Stimulated activated CD8-positive, alpha-beta memory T cell treated with anti-CD3 and anti-CD28 coated beads, Interleukin-7, amount 100 ng/mL, for 4 hours (primary cell): ENCODE measurements around the gene DDX19B.
"Not testable (repeated sequence)": the region's sequence is repeated elsewhere in the genome, so short reads cannot be mapped to it uniquely, and the experiment has no call there.

Source experiments
- DNase-seq, 2 donors: peaks; one replicate each; pipeline ENCODE4 v3.0.0-alpha.2; 2020; ENCODE audit warnings: low read depth in 2 of 2

The DDX19B gene

DNA sequence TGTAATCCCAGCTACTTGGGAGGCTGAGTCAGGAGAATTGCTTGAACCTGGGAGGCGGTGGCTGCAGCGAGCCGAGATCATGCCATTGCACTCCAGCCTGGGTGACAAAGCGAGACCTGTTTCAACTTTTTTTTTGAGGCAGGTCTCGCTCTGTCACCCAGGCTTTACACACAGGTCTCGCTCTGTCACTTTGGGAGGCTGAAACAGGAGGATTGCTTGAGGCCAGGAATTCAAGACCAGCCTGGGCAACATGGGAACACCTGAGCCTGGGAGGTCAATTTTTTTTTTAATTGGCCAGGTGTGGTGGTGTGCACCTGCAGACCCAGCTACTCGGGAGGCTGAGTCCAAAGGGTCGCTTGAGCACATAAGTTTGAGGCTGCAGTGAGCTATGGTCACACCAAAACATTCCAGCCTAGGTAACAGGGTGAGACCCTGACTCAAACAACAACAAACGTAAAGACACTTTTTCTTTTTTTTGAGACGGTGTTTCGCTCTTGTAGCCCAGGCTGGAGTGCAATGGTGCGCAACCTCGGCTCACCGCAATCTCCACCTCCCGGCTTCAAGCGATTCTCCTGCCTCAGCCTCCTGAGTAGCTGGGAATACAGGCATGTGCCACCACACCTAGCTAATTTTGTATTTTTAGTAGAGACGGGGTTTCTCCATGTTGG, 11.5 kb upstream of the DDX19B start:
- not testable (repeated sequence) for DNase-seq

DNA sequence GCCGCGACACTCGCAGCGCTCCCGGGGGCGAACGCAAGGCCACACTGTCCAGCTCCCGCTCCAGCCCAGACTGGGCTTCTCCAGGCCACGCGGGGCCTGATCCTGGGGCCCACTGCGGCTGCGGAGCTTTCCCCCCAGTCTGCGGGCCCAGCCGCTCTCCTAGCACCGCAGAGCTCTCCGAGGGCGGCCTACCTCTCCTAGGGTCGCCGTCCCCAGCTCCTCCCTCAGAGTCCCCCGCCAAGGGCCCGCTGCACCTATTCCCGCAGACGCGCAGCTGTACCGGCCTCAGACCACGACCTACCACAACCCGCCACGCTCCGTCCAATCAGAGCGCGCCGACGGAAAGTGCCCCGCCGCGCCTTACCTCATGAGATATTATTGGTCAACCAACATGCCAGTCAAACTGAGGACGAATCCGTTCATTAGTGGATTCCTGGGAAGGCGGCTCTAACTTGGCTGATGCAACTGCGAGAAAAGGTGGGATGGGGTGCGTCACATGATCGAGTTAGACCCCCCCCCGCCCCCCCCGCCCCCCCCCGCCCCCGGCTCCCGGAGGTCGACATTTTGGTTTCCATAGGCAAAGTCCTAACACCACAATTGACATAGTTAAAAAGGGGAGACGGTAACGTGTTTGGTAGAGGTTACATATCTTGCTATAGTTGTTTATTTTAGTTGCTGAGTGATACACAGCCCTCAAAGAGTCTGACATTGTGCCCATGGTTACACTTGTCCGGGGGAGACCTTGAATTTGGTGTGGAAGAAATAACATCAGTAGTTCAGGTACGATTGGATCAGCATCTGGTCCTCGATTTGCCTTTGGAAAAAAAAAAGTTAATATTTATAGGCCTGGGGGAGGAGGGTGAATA, 9.5 kb upstream of the DDX19B start, which contains the start of gene AARS1:
AARS1 (minus strand) TSS at position 278 of the 866 bp plus-strand sequence. CDS start 6,743 bp downstream, outside the sequence.
- peak; percentile 93 to 95 for DNase-seq

DNA sequence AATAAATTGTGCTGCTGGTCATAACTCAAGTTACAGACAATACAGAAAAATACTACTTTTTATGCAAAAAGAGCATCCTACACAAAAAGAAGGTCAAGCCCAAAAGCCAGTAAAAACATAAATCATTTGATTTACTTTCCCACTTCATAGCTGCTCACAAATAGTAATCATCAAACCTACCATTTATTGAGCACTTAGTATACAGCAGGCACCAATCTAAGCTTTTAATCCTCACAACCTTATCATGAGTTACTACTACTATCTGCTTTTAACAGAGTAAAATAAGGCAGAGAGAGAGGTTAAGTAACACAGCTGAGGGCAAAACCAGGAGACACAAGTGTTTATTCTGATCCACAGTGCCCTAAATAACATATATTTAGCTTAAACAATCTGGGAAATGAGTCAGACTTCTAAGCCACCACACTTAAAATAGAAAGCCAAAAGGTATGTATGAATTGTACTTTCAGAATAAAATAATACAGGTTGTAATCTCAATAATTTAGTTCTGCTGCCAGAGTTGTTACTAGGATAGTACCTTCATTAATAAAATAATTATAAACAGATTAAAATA, 8.0 kb upstream of the DDX19B start:
- DNase-seq = no peak

DNA sequence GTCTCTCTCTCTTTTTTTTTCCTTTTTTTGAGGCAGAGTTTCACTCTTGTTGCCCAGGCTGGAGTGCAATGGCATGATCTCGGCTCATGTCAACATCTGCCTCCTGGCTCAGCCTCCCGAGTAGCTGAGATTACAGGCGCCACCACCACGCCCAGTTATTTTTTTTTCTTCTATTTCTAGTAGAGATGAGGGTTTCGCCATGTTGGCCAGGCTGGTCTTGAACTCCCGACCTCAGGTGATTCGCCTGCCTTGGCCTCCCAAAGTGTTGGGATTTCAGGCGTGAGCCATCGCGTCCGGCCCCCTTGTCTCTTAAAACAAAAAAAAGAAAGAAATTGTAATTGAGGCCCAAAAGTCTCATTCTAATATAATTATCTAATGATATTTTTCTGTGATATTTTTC, 6.8 kb upstream of the DDX19B start:
- DNase-seq = not testable (repeated sequence)

DNA sequence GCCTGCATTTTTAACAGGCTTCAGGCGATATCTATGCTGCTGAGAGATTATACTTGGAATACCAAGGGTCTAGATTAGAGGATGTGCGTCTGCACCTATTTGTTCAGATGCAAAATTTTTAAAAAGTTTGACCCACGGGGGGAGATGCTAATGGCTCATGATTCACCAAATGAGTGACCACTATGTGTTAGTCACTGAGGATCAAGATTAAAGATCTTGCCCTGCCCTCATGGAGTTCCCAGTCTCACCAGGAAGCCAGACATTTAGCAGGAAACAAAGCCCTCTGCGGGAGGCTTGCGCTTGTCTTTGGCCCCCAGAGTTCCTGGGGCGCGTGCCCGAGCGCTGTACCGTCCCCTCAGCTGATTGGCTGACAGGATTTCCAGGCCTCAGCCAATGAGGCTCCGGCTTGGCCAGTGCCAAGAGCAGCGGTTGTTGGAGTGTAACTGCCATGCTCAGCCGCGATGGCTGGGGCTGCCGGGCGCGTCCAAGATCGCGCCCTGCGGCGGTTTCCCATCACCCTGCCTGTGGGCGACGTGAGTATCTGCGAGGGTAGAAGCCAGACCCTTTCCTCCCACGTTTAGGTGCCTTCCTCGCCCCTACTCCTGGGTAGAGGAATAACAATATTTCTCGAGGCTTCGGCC, 4.5 kb upstream of the DDX19B start:
- no peak for DNase-seq

DNA sequence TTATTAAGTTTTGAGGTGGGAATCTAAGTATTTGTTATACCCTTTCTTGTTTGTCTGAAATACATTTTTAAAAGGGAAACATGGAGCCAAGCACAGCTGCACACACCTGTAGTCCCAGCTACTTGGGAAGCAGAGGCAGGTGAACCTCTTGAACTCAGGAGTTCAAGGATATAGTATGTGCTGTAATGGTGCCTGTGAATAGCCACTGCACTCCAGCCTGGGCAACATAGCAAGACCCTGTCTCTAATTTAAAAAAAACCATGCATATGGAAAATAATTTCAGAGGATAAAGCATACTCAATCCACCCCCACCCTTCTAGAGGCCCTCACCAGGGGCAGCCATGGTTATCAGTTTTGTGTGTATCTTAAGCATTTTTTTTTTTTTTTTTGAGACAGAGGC, 3.4 kb upstream of the DDX19B start:
- no peak for DNase-seq

DNA sequence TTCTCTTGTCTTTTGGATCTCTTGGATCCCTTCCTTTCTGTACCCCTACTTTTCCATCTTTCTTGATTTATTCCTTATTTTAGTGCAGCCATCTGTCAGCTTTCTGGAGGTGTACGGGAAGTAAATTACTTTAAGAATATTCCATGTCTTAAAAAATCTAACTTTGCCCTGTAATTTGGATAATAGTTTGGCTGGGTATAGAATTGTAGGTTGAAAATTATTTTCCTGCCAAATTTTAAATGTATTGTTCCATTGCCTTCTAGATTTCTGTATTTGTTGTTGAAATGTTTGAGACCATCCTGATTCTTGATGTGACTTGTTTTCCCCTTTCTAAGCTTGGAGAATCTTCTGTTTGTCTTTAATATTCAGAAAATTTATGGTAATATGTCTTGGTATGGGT, 2.1 kb downstream of the DDX19B start:
- DNase-seq = no peak

DNA sequence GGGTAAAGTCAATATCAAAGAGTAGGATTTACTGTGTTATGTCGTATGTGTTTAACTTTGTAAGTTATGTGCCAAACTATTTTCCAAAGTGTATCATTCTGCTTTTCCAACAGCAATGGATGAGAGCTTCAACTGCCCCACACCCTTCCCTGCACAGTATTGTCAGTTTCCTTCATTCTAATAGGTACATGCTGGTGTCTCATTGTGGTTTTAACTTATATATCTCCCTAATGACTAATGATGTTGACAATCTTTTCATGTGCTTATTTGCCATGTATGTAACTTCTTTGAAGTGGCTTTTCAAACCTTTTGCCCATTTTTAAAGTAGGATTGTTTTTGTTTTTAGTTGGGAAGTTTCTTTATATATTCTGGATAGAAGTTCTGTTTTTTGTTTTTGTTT, 3.8 kb downstream of the DDX19B start:
- no peak for DNase-seq

DNA sequence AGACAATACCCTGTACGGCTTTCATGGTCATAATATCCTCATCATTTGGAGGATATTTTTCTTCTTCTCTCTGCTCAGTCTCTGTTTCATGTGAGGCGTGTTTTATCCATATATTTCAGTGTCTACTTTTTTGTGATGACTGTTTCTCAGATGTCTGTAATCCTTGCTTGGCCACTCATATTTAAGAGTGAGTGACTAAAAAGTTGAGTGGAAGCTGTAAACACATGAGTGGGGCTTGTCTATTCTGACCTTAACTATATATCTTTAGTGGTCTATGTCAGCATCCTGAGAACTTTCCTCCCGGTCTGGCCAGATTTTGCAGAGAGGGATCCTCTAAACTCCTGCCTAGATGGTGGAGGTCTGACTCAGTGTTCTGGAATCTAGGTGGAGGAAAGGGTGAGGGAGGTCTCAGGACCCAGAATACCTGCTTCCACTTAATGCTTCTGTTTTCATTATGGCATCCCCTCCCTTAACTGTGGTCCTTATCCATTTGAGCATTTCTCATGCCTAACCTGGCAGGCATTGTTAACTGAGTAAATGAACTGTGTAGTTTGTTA, 6.0 kb downstream of the DDX19B start:
- no peak for DNase-seq

DNA sequence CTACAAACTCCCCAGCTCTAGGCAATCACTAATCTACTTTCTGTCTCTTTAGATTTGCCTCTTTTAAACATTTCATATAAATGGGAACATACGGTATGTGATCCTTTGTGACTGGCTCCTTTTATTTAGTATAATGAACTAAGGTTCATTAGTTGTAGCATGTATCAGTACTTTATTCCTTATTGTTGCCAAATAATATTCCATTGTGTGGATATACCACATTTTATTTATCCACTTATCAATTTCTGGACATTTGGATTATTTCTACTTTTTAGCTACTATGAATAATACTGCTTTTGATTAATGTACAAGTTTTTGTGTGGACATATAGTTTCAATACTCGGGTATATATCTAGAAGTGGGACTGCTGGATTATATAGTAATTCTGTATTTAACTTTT, 7.9 kb downstream of the DDX19B start:
- DNase-seq = no peak

DNA sequence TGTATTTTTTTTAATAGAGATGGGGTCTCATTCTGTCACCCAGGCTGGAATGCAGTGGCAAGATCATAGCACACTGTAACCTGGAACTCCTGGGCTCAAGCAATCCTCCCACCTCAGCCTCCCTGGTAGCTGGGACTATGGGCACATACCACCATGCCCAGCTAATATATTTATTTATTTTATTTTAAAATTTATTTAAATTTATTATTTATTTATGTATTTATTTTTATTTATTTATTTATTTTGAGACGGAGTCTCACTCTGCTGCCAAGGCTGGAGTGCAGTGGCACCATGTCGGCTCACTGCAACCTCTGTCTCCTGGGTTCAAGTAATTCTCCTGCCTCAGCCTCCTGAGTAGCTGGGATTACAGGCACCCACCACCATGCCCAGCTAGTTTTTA, 8.7 kb downstream of the DDX19B start:
- not testable (repeated sequence) for DNase-seq

DNA sequence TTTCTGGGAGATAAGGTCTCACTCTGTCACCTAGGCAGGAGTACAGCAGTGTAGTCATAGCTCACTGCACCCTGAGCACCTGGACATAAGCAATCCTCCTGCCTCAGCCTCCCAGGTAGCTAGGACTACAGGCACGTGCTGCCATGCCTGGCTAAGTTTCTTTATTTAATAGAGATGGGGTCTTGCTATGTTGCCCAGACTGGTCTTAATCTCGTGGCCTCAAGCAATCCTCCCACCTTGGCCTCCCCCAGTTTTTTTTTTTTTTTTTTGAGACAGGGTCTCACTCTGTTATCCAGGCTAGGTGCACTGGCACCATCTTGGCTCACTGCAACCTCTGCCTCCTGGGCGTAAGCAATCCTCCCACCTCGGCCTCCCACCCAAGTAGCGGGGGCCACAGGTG, 21.1 kb downstream of the DDX19B start:
- DNase-seq = no peak

DNA sequence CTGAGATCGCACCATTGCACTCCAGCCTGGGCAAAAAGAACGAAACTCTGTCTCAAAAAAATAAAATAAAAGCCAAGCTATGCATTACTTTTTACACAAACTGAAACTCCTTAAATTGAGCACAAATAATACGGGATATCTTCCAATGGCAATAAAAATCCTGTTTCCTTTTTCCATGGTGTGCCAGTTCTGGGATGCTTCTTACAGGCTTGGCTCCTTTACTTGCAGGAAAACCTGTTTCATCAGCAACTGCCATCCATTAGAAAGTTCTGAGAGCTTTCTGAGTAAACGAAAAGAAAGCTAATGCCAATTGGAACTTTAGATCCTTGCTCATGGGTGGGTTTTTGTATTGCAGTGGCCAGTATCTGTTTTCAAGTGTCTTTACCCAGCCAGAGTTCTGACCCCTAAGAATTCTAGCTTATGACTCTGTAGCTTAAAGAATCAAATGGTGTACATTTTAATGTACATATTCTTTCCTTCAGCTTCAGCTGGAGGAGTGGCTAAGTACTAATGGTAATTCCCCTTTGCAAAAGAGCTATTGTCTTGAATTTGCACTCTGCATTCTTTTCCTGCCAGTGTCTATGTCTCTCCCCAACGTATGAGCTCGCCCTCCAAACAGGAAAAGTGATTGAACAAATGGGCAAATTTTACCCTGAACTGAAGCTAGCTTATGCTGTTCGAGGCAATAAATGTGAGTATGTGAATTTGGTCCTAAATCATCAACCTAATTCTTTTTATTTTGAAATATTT, 26.2 kb downstream of the DDX19B start:
- no peak for DNase-seq

DNA sequence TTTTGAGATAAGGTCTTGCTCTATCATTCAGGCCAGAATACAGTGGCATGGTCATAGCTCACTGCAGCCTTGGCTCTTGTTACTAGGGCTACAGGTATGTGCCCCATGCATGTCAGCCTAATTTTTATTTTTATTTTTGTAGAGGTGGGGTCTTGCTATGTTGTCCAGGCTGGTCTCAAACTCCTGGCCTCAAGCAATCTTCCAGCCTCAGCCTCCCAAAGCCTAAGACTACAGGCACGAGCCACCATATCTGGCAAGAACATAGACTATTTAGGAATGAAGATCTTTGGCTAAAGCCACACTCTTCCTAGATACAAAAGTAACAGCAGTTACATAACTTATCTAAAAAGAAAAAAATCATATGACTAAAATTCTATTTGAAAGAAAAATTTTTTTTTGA, 32.1 kb downstream of the DDX19B start:
- DNase-seq = no peak

DNA sequence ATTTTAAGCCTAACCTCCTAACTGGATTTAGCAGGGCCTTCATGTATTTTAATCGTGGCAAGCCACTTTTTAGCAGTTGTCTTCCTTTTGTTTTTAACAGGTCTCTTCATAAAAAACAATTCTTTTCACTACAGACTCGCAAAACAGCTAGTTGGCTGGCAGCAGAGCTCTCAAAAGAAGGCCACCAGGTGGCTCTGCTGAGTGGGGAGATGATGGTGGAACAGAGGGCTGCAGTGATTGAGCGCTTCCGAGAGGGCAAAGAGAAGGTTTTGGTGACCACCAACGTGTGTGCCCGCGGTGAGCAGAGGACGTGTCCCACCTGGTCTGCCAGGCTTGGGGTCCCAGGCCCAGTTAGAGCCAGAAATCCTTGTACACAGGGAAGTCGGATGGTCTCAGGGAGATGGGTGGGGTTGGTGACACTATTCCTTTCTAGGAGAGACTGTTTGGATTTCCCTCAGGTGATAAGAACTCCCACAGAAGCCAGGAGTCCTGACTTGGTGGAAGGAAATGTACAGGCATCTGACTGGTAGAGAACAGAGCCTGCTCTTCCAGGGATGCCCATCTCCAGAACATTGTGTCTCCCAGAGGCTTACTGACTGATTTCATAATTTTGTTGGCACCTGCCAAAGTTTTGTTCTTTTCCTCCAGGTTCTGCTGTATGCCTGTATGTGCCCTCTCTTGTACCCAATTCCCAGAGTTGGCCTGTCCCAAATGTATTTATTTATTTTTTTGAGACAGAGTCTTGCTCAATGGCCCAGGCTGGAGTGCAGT, 32.8 kb downstream of the DDX19B start:
- DNase-seq = no peak

DNA sequence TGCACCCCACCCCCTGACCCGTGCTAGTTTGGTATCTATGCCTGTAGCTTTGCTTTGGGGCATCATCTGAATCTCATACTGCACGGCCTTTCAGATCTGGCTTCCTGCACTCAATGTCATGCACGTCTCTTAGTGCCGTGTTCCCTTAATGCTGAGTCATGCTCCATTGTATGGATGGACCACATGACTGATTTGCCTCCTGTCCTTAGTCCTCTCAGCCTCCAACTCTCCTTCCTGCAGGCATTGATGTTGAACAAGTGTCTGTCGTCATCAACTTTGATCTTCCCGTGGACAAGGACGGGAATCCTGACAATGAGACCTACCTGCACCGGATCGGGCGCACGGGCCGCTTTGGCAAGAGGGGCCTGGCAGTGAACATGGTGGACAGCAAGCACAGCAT, 33.7 kb downstream of the DDX19B start:
- not testable (repeated sequence) for DNase-seq

DNA sequence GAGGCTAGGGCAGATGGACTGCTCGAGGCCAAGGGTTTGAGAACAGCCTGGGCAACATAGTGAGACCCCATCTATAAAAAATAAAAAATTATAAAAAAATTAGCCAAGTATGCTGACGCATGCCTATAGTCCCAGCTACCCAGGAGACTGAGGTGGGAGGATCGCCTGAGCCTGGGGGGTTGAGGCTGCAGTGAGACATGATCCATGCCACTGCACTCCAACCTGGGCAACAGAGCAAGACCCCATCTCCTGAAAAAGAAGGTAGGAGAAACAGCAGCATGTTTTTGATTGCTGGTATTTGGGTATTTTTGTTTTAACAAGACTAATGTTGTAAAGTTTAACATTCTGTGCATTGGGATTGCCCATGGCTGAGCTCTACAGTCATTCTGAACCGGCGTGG, 38.8 kb downstream of the DDX19B start:
- DNase-seq = no peak

DNA sequence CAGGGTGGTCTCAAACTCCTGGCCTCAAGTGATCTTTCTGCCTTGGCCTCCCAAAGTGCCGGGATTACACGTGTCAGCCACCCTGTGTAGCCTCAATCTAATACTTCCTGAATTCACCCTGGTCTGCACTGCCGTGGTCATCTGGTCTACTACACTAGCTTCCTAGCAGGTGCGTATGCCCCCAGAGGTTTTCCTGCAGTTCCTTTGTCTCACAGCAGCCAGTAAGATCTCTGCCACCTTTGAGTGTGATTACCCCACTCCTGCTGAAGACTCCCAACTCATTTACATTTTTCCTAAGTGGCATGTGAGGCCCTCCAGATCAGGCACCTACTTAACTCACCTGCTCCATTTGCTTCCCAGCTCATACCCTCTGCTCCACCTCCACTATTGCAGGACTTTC, 42.6 kb downstream of the DDX19B start:
- DNase-seq = no peak

DNA sequence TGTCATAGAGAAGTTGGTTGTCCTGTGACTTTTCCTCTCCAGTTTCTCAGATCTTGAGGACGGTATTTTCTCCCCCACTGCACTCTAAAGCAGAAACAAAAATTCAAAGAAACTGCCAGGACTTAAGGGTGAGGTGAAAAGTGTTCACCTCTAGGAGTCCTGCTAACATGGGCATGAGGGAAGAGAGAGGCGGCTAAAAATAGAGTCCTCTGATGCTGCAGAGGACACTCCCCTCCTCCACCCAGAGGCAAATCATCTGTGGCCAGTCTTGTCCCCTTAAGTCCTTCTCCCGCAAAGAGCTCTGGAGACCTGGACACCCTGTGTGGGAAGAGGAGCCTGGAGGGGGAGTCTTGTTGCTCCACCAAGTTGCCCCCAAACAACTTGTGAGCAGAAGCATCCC, 43.0 kb downstream of the DDX19B start:
- DNase-seq = no peak

DNA sequence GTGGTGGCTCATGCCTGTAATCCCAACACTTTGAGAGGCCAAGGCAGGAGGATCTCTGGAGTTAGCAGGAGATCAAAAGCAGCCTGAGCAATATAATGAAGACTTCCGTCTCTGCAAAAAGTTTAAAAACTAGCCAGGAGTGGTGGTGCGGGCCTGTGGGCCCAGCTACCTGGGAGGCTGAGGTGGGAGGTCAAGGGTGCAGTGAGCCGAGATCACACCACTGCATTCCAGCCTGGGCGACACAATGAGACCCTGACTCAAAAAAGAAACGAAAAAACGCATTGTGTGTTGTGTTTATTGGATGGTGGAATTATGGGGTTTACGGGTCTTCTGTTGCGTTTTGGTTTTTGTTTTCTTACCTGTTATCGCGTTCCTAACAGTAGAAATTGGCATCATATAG, 46.9 kb downstream of the DDX19B start:
- DNase-seq = no peak

DNA sequence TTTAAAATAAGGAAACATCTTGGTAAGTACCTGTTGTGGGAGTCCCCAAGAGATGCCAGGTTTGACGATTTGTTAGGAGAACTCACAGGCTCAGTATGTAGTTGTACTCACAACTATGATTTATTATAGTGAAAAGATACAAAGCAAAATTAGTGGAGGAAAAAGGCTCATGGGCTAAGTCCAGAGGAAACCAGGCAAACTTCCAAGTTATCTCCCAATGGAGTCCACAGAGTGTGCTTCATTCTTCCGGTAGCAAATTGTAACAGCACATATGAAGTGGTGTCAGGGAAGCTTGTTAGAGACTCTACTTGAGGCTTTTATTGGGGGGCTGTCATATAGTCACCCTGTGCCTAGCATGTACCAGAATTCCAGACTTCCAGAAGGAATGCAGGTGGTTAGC, 50.0 kb downstream of the DDX19B start:
- no peak for DNase-seq
